Keratinocyte (primary cell): ENCODE measurements around the gene FRS2. TPM values are rescaled to one million over a fixed set of nuclear protein-coding genes. Genes with fewer than 3 reads are reported as not detected.

ENCODE experiments used
- DNase-seq: peaks from one replicate; pipeline ENCODE4 v3.0.0-alpha.2; 2011; ENCODE audit warnings: low read depth, missing footprints, low spot score
- FAIRE-seq: peaks from 2 replicates; lab custom pipeline; 2011; peaks lifted over from hg19 to GRCh38; lab: Jason Lieb, UNC
- H2AFZ ChIP-seq: 2 replicates; pipeline ENCODE4 v1.6.0; 2012; ENCODE audit warnings: low read length, control low read depth, inconsistent platforms; ENCODE audit not compliant: control insufficient read depth
- H3K27ac ChIP-seq: 2 replicates; pipeline ENCODE4 v1.5.1; 2011; ENCODE audit warnings: low read length; ENCODE audit not compliant: control insufficient read depth, insufficient read depth
- H3K27me3 ChIP-seq: 3 replicates; pipeline ENCODE4 v1.6.0; 2011; ENCODE audit warnings: low read length; ENCODE audit not compliant: control insufficient read depth, insufficient read depth; ENCODE audit errors: extremely low read depth
- H3K36me3 ChIP-seq, 2 experiments: 2 replicates in 1 of 2; 3 replicates in 1 of 2; pipeline ENCODE4 v1.5.1; 2011; ENCODE audit warnings: low read length in 2 of 2, mild to moderate bottlenecking in 1 of 2; ENCODE audit not compliant: control insufficient read depth in 2 of 2, insufficient read depth in 2 of 2; ENCODE audit errors: extremely low read depth in 1 of 2
- H3K4me1 ChIP-seq: 3 replicates; pipeline ENCODE4 v1.5.1; 2011; ENCODE audit warnings: low read length; ENCODE audit not compliant: control insufficient read depth, insufficient read depth; ENCODE audit errors: extremely low read depth
- H3K4me2 ChIP-seq: 3 replicates; pipeline ENCODE4 v1.6.0; 2011; ENCODE audit warnings: low read depth, low read length; ENCODE audit not compliant: control insufficient read depth, insufficient read depth; ENCODE audit errors: extremely low read depth
- H3K4me3 ChIP-seq, 3 experiments: fragments of 200-600 bp in 1 of 3; sonication (generic) in 1 of 3; 2 replicates in 2 of 3; 3 replicates in 1 of 3; pipeline ENCODE4 v1.5.1; 2011 to 2016; ENCODE audit warnings: low read length in 3 of 3, mild to moderate bottlenecking in 3 of 3, control low read depth in 2 of 3, inconsistent platforms in 1 of 3, low read depth in 1 of 3, mixed read lengths in 1 of 3, mixed run types in 1 of 3, moderate library complexity in 1 of 3; ENCODE audit not compliant: control insufficient read depth in 2 of 3, insufficient read depth in 2 of 3; ENCODE audit errors: extremely low read depth in 1 of 3
- H3K79me2 ChIP-seq: 2 replicates; pipeline ENCODE4 v1.6.0; 2012; ENCODE audit warnings: low read length; ENCODE audit not compliant: control insufficient read depth, insufficient read depth
- H3K9ac ChIP-seq: 3 replicates; pipeline ENCODE4 v1.6.0; 2011; ENCODE audit warnings: low read length; ENCODE audit not compliant: control insufficient read depth, insufficient read depth; ENCODE audit errors: extremely low read depth
- H3K9me1 ChIP-seq: 3 replicates; pipeline ENCODE4 v1.6.0; 2011; ENCODE audit warnings: low read length; ENCODE audit not compliant: control insufficient read depth, insufficient read depth; ENCODE audit errors: extremely low read depth
- H3K9me3 ChIP-seq: 2 replicates; pipeline ENCODE4 v1.5.1; 2012; ENCODE audit warnings: low read depth, low read length; ENCODE audit not compliant: control insufficient read depth
- H4K20me1 ChIP-seq: 3 replicates; pipeline ENCODE4 v1.6.0; 2011; ENCODE audit warnings: low read length; ENCODE audit not compliant: control insufficient read depth, insufficient read depth; ENCODE audit errors: extremely low read depth
- EZH2 ChIP-seq: IDR thresholded peaks from one replicate; pipeline ENCODE4 v1.6.1; 2012; ENCODE audit warnings: inconsistent platforms, mild to moderate bottlenecking, low read length, moderate library complexity
- dilution Hi-C: fragments of 300-500 bp; cut with MboI; formaldehyde crosslinking; loops from one replicate; pipeline ENCODE4 v1.7.0; 2020; ENCODE audit warnings: low sequenced_read_pairs; ENCODE audit not compliant: extremely low pct_ligation_motif_present
- polyA plus RNA-seq, 5 experiments: library from polyadenylated mRNA; depleted of rRNA in 3 of 5; stranded (reverse) in 3 of 5; stranded (forward) in 1 of 5; unstranded in 1 of 5; fragments of >200 nt; gene quantifications; 1 replicate in 1 of 5; 2 replicates in 3 of 5; 3 replicates in 1 of 5; pipeline versions ENCODE4 v1.2.1 to v1.2.3, GENCODE V29; 2011 to 2012; ENCODE audit warnings: missing spikeins in 2 of 5, low read depth in 1 of 5, low replicate concordance in 1 of 5
- TF ChIP-seq, protein P1 (sequence below), 3 experiments: IDR thresholded peaks in 1 of 3; conservative IDR thresholded peaks in 1 of 3; optimal IDR thresholded peaks in 1 of 3; 2 replicates in 2 of 3; 3 replicates in 1 of 3; pipeline versions ENCODE3 to v1.5.1; 2011; ENCODE audit warnings: low read length in 3 of 3, mild to moderate bottlenecking in 3 of 3, moderate library complexity in 2 of 3, control low read depth in 1 of 3, inconsistent platforms in 1 of 3; ENCODE audit not compliant: insufficient read depth in 2 of 3; ENCODE audit errors: extremely low read depth in 1 of 3

Gene FRS2
- polyA plus RNA-seq, 1 donor (not counting 4 experiments of a cell fraction or from before 2014, with no cell fraction given), result 28.6 TPM

GRCh38 chr12:69481133-69481532 is 10.9 kb downstream of the FRS2 start:
- H3K9ac ChIP-seq, result no peak overlapping the region
- no peak overlapping the region for H3K4me2 ChIP-seq
- DNase-seq, result no peak
- H3K27ac ChIP-seq, result no peak overlapping the region
- no peak overlapping the region for H3K4me3 ChIP-seq
- H3K4me1 ChIP-seq, result no peaks in the 10 kb centered on the region
- FAIRE-seq, result no peak
- H3K36me3 ChIP-seq, result no peaks in the 10 kb centered on the region
- H4K20me1 ChIP-seq, result peaks cover 7% of the 10 kb centered on the region
- H3K79me2 ChIP-seq, result peaks cover 87% of the 10 kb centered on the region
- H3K27me3 ChIP-seq, result no peaks in the 10 kb centered on the region
- TF ChIP-seq EZH2, result no peak
- TF ChIP-seq, protein P1, sequence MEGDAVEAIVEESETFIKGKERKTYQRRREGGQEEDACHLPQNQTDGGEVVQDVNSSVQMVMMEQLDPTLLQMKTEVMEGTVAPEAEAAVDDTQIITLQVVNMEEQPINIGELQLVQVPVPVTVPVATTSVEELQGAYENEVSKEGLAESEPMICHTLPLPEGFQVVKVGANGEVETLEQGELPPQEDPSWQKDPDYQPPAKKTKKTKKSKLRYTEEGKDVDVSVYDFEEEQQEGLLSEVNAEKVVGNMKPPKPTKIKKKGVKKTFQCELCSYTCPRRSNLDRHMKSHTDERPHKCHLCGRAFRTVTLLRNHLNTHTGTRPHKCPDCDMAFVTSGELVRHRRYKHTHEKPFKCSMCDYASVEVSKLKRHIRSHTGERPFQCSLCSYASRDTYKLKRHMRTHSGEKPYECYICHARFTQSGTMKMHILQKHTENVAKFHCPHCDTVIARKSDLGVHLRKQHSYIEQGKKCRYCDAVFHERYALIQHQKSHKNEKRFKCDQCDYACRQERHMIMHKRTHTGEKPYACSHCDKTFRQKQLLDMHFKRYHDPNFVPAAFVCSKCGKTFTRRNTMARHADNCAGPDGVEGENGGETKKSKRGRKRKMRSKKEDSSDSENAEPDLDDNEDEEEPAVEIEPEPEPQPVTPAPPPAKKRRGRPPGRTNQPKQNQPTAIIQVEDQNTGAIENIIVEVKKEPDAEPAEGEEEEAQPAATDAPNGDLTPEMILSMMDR (optimal IDR thresholded peaks at IDR 0.05 in 1 of 3, IDR thresholded peaks at IDR 0.05 in 1 of 3, conservative IDR thresholded peaks at IDR 0.05 in 1 of 3; ENCODE audit: extremely low read depth in 1 of 3, insufficient read depth in 2 of 3, low read length in 3 of 3), result no peak
- no peaks in the 10 kb centered on the region for H3K9me3 ChIP-seq
- no peaks in the 10 kb centered on the region for H3K9me1 ChIP-seq
- H2AFZ ChIP-seq, result no peak overlapping the region
- dilution Hi-C loops, result no loop called here

- Histone ChIP-seq H3K4me3 (no peak overlapping the region), H3K79me2 (peaks cover 93% of the 10 kb centered on the region), H3K4me2 (no peak overlapping the region), H4K20me1 (peaks cover 7% of the 10 kb centered on the region), H3K9ac (no peak overlapping the region), H2AFZ (no peak overlapping the region), H3K4me1 (no peaks in the 10 kb centered on the region), H3K9me3 (no peaks in the 10 kb centered on the region), H3K36me3 (no peaks in the 10 kb centered on the region), H3K27me3 (no peaks in the 10 kb centered on the region), H3K9me1 (no peaks in the 10 kb centered on the region), H3K27ac (no peak overlapping the region)
- no peak for DNase-seq
- dilution Hi-C loops, result no loop called here
- no peak for FAIRE-seq
- TF ChIP-seq, protein P1 (optimal IDR thresholded peaks at IDR 0.05 in 1 of 3, IDR thresholded peaks at IDR 0.05 in 1 of 3, conservative IDR thresholded peaks at IDR 0.05 in 1 of 3; ENCODE audit: extremely low read depth in 1 of 3, insufficient read depth in 2 of 3, low read length in 3 of 3), result no peak
- TF ChIP-seq EZH2, result no peak
These were observed 13.5 kb downstream of the FRS2 start for GRCh38 chr12:69483700-69484099.
